K562 (cell line): Measurements from ENCODE around the gene IL1B. TPM values are rescaled to one million over a fixed set of nuclear protein-coding genes. Genes with fewer than 3 reads are reported as not detected.

ENCODE experiments used
- ATAC-seq: fragments of 200-7000 bp; cut with Tn5 transposase; 3 replicates; pipeline ENCODE4 v1.9.1; 2020; ENCODE audit warnings: moderate library complexity
- BruUV-seq: library from RNA; stranded (reverse); fragments of 400-500 nt; replicated peaks from 2 replicates; lab custom pipeline; 2021; lab: Mats Ljungman, UMichigan
- CTCF ChIA-PET: fragments of 300-600 bp; formaldehyde crosslinking; extraction: SDS; loops from one replicate; lab custom pipeline; 2021; ENCODE audit warnings: low intra/inter-chr PET ratio; lab: Yijun Ruan, JAX
- POLR2A ChIA-PET: fragments of 300-600, 350-650 bp; sonication (Branson Sonifier 250); formaldehyde crosslinking; extraction: SDS; loops from one replicate; lab custom pipeline; 2021; ENCODE audit warnings: antibody characterized with exemption, inconsistent platforms; lab: Yijun Ruan, JAX
- DNase-seq, 4 experiments: peaks; one replicate each; pipeline versions ENCODE4 v3.0.0 to v3.0.0-alpha.2; 2011 to 2018; ENCODE audit warnings: low spot score in 3 of 4, mixed read lengths in 3 of 4; ENCODE audit errors: extremely low read depth in 1 of 4
- FAIRE-seq: peaks from 2 replicates; lab custom pipeline; 2011; peaks lifted over from hg19 to GRCh38; lab: Jason Lieb, UNC
- H2AFZ ChIP-seq: 2 replicates; pipeline ENCODE4 v1.6.0; 2011; ENCODE audit warnings: low read depth, low read length, control low read depth, inconsistent platforms
- H3K27ac ChIP-seq: fragments of 200-600 bp; 3 replicates; pipeline ENCODE4 v1.8.0; 2011; ENCODE audit warnings: low read depth, mild to moderate bottlenecking, control low read depth, inconsistent platforms, low read length, moderate library complexity, mixed read lengths; ENCODE audit errors: extremely low read depth
- H3K27me3 ChIP-seq, 2 experiments: fragments of 300-600 bp in 1 of 2; 2 replicates in 1 of 2; 3 replicates in 1 of 2; pipeline versions ENCODE4 v1.6.0 to v1.8.0; 2011; ENCODE audit warnings: inconsistent platforms in 2 of 2, low read length in 2 of 2, mild to moderate bottlenecking in 1 of 2, mixed read lengths in 1 of 2, moderate library complexity in 1 of 2; ENCODE audit not compliant: control insufficient read depth in 2 of 2, insufficient read depth in 2 of 2
- H3K36me3 ChIP-seq: fragments of 300-600 bp; 3 replicates; pipeline ENCODE4 v1.8.0; 2011; ENCODE audit warnings: mild to moderate bottlenecking, low read length, inconsistent platforms; ENCODE audit not compliant: control insufficient read depth, insufficient read depth
- H3K4me1 ChIP-seq, 2 experiments: fragments of 200-600 bp in 1 of 2; replicated peaks in 1 of 2; 2 replicates in 1 of 2; 3 replicates in 1 of 2; pipeline versions ENCODE4 v1.5.1 to v1.8.0; 2011; ENCODE audit warnings: inconsistent platforms in 2 of 2, low read length in 2 of 2, mild to moderate bottlenecking in 1 of 2, mixed read lengths in 1 of 2, moderate library complexity in 1 of 2; ENCODE audit not compliant: control insufficient read depth in 2 of 2, insufficient read depth in 2 of 2
- H3K4me2 ChIP-seq: 2 replicates; pipeline ENCODE4 v1.6.1; 2011; ENCODE audit warnings: low read length, control low read depth, inconsistent platforms, mixed read lengths; ENCODE audit not compliant: insufficient read depth
- H3K4me3 ChIP-seq: fragments of 200-600 bp; sonication (generic), shearing (Covaris generic); 2 replicates; pipeline ENCODE4 v1.5.1; 2016; ENCODE audit warnings: control low read depth, inconsistent platforms
- H3K79me2 ChIP-seq: fragments of 200-600 bp; 3 replicates; pipeline ENCODE4 v1.8.0; 2011; ENCODE audit warnings: low read length, inconsistent platforms; ENCODE audit not compliant: control insufficient read depth, insufficient read depth
- H3K9ac ChIP-seq, 2 experiments: 2 replicates each; pipeline versions ENCODE4 v1.6.0 to v1.6.1; 2011; ENCODE audit warnings: low read depth in 2 of 2, low read length in 2 of 2, control low read depth in 1 of 2, inconsistent platforms in 1 of 2, mild to moderate bottlenecking in 1 of 2, mixed read lengths in 1 of 2; ENCODE audit not compliant: insufficient read depth in 1 of 2
- H3K9me1 ChIP-seq: one replicate; pipeline ENCODE4 v1.6.0; 2011; ENCODE audit warnings: inconsistent platforms, mild to moderate bottlenecking, low read length, moderate library complexity; ENCODE audit not compliant: control insufficient read depth, insufficient read depth
- H3K9me3 ChIP-seq: replicated peaks from 2 replicates; pipeline ENCODE4 v1.5.1; 2011; ENCODE audit warnings: low read depth, low read length, inconsistent platforms; ENCODE audit not compliant: control insufficient read depth, insufficient read depth
- H4K20me1 ChIP-seq: replicated peaks from 2 replicates; pipeline ENCODE4 v1.6.1; 2011; ENCODE audit warnings: low read length, inconsistent platforms, mixed read lengths; ENCODE audit not compliant: control insufficient read depth, insufficient read depth
- ATF7 ChIP-seq: fragments of 450-650 bp; IDR thresholded peaks from 2 replicates; pipeline ENCODE4 v1.7.1; 2014; ENCODE audit warnings: mild to moderate bottlenecking, moderate library complexity
- CBX8 ChIP-seq: fragments of 200-600 bp; sonication (generic); IDR thresholded peaks from 2 replicates; pipeline ENCODE4 v1.6.1; 2012; ENCODE audit warnings: borderline replicate concordance, mixed run types, low read depth, mild to moderate bottlenecking, moderate library complexity, mixed read lengths, low read length, control low read depth, inconsistent platforms; ENCODE audit not compliant: poor library complexity, severe bottlenecking; ENCODE audit errors: extremely low read depth
- HNRNPH1 ChIP-seq: fragments of 200-400 bp; formaldehyde crosslinking; optimal IDR thresholded peaks from 2 replicates; pipeline ENCODE3; 2017; ENCODE audit warnings: low read depth, mild to moderate bottlenecking, low read length, moderate library complexity
- IFI16 ChIP-seq: fragments of 250-450 bp; sonication (Bioruptor Pico); IDR thresholded peaks from 2 replicates; pipeline ENCODE4 v2.1.2; 2022; ENCODE audit warnings: mild to moderate bottlenecking, inconsistent platforms
- JUN ChIP-seq, 2 experiments: sonication (generic) in 1 of 2; formaldehyde crosslinking in 1 of 2; IDR thresholded peaks; 2 replicates each; pipeline versions ENCODE4 v1.6.1 to v1.8.0; 2012 to 2022; ENCODE audit warnings: borderline replicate concordance in 2 of 2, mild to moderate bottlenecking in 2 of 2, improper control_type of control experiment in 1 of 2, low read depth in 1 of 2, low read length in 1 of 2, missing genetic modification reagents in 1 of 2
- KLF1 ChIP-seq: fragments of 450-650 bp; IDR thresholded peaks from 2 replicates; pipeline ENCODE4 v1.6.1; 2016; ENCODE audit warnings: missing genetic modification characterization, missing compliant biosample characterization
- NR2C1 ChIP-seq, 2 experiments: fragments of 450-650 bp; IDR thresholded peaks; 2 replicates each; pipeline ENCODE4 v1.6.1; 2017; ENCODE audit warnings: mild to moderate bottlenecking in 2 of 2, antibody characterized with exemption in 1 of 2, inconsistent platforms in 1 of 2, missing compliant biosample characterization in 1 of 2, missing genetic modification characterization in 1 of 2
- NR2C2 ChIP-seq, 2 experiments: fragments of 200-800 bp in 1 of 2; sonication (Bioruptor generic) in 1 of 2; sonication (generic) in 1 of 2; formaldehyde crosslinking in 1 of 2; IDR thresholded peaks; 2 replicates each; pipeline versions ENCODE4 v1.6.1 to v1.8.0; 2016 to 2022; ENCODE audit warnings: mild to moderate bottlenecking in 1 of 2, missing compliant biosample characterization in 1 of 2, missing genetic modification characterization in 1 of 2, missing genetic modification reagents in 1 of 2
- POLR3G ChIP-seq: IDR thresholded peaks from 2 replicates; pipeline ENCODE4 v1.6.1; 2011; ENCODE audit not compliant: insufficient read length, insufficient replicate concordance; ENCODE audit errors: extremely low read depth
- PTBP1 ChIP-seq: fragments of 200-400 bp; formaldehyde crosslinking; IDR thresholded peaks from 2 replicates; pipeline ENCODE4 v1.6.1; 2017; ENCODE audit warnings: low read depth, low read length
- RBFOX2 ChIP-seq: fragments of 200-400 bp; formaldehyde crosslinking; IDR thresholded peaks from 2 replicates; pipeline ENCODE4 v1.6.1; 2017; ENCODE audit warnings: low read depth, mild to moderate bottlenecking, low read length, moderate library complexity
- RBM39 ChIP-seq: fragments of 200-400 bp; formaldehyde crosslinking; optimal IDR thresholded peaks from 2 replicates; pipeline ENCODE3; 2018; ENCODE audit warnings: low read depth, low read length
- TCFL5 ChIP-seq: fragments of 250-450 bp; sonication (Bioruptor Pico); conservative IDR thresholded peaks from 2 replicates; pipeline ENCODE4 v1.6.1; 2021; ENCODE audit warnings: mild to moderate bottlenecking, moderate library complexity, matching md5 sums
- ZNF3 ChIP-seq: fragments of 250-450 bp; sonication (Bioruptor Pico); IDR thresholded peaks from 2 replicates; pipeline ENCODE4 v1.5.0; 2021; ENCODE audit warnings: mild to moderate bottlenecking, moderate library complexity
- ZNF561 ChIP-seq: fragments of 450-650 bp; formaldehyde crosslinking; conservative IDR thresholded peaks from 2 replicates; pipeline ENCODE4 v1.4.0; 2020; ENCODE audit warnings: mild to moderate bottlenecking, moderate library complexity
- WGBS: fragments of 100-300 bp; shearing (Covaris generic); methylation state at CpG from one replicate; pipeline ENCODE4 v1.1.6; 2016; ENCODE audit warnings: low coverage, mixed read lengths; ENCODE audit not compliant: insufficient coverage; ENCODE audit errors: missing lambda C conversion rate; 5-methylcytosine and 5-hydroxymethylcytosine counted together
- in situ Hi-C: fragments of 300-500 bp; cut with MboI; formaldehyde crosslinking; loops from 4 replicates; pipeline ENCODE4 v1.15.0; 2018; ENCODE audit warnings: inconsistent platforms, mixed read lengths
- intact Hi-C: fragments of 100-400 bp; cut with micrococcal nuclease; formaldehyde crosslinking; loops from 2 replicates; pipeline ENCODE4 v1.14.2; 2022
- polyA plus RNA-seq, 8 experiments: library from polyadenylated mRNA; depleted of rRNA in 4 of 8; stranded (reverse) in 5 of 8; unstranded in 3 of 8; fragments of >200 nt; fragmentation: Nextera tagmentation in 2 of 8; fragmentation: Illumina TruSeq in 1 of 8; extraction: Ambion mirVana in 2 of 8; extraction: Trizol in 1 of 8; gene quantifications; 2 replicates each; pipeline versions ENCODE4 v1.2.1 to v1.2.3, GENCODE V29; 2011 to 2014; ENCODE audit warnings: inconsistent platforms in 1 of 8, missing spikeins in 1 of 8
- total RNA-seq, 7 experiments: library from RNA; depleted of rRNA in 6 of 7; stranded (reverse); fragments of >200 nt in 6 of 7; fragmentation: Illumina TruSeq in 2 of 7; extraction: Trizol in 2 of 7; gene quantifications; 2 replicates each; pipeline versions ENCODE4 v1.2.1 to v1.2.3, GENCODE V29; 2011 to 2021; ENCODE audit warnings: low replicate concordance in 1 of 7
- TF ChIP-seq, protein P1 (sequence below), 2 experiments: fragments of 250-450 bp in 1 of 2; fragments of 450-650 bp in 1 of 2; sonication (Bioruptor Pico) in 1 of 2; IDR thresholded peaks; 2 replicates each; pipeline versions ENCODE4 v1.6.1 to v1.8.0; 2016 to 2021; ENCODE audit warnings: mild to moderate bottlenecking in 2 of 2, moderate library complexity in 2 of 2, missing compliant biosample characterization in 1 of 2, missing genetic modification characterization in 1 of 2
- TF ChIP-seq, protein P2 (sequence below): sonication (generic); formaldehyde crosslinking; IDR thresholded peaks from 2 replicates; pipeline ENCODE4 v1.8.0; 2022; ENCODE audit warnings: missing genetic modification reagents, mild to moderate bottlenecking, borderline replicate concordance

IL1B gene
- total and polyA plus RNA-seq, 9 of the 15 experiments (the other 6 are each of a cell fraction or from before 2014, with no cell fraction given): 0.29 TPM; not detected in 8

DNA sequence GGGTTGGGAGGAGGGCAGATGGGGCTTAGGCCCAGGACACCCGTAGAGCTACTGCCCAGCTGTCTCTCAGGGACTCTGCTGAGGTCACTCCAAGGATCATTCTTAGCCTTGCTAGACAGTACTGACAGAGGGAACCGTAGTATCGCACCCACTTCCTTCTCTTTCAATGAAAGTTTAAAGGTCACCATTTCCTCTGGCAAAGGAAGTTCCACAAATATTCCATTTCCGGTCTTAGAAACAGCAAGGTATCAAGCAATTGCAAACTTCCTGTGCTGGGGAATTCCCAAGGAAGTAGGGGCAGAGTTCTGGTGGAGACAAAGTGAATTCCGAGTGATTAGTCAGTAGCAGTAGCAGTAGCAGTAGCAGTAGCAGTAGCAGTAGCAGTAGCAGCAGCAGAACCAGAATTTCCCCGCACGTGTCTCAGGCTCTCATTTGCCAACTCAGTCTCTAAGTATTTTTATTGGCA lies 24.7 kb downstream of the IL1B start (continued):
- no peak for TF ChIP-seq IFI16 (CRISPR knock-in tag)
- TF ChIP-seq NR2C1 (IDR thresholded peaks at IDR 0.05): peak; percentile 44
- peak; percentile 71 for TF ChIP-seq NR2C1 (tag; IDR thresholded peaks at IDR 0.05)
- no peak for TF ChIP-seq PTBP1
- TF ChIP-seq, protein P1, sequence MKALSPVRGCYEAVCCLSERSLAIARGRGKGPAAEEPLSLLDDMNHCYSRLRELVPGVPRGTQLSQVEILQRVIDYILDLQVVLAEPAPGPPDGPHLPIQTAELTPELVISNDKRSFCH (CRISPR knock-in tag; IDR thresholded peaks at IDR 0.05): no peak
- TF ChIP-seq, protein P1 (tag; IDR thresholded peaks at IDR 0.05): no peak
- no peak for TF ChIP-seq POLR3G
- no peak for TF ChIP-seq CBX8
- no peak for TF ChIP-seq NR2C2 (CRISPR knock-in tag; IDR thresholded peaks at IDR 0.05)
- peak; percentile 17; the same call in 1 of the 2 replicates for TF ChIP-seq NR2C2 (tag; IDR thresholded peaks at IDR 0.05)
- TF ChIP-seq, all 486 proteins: peak for 5

DNA sequence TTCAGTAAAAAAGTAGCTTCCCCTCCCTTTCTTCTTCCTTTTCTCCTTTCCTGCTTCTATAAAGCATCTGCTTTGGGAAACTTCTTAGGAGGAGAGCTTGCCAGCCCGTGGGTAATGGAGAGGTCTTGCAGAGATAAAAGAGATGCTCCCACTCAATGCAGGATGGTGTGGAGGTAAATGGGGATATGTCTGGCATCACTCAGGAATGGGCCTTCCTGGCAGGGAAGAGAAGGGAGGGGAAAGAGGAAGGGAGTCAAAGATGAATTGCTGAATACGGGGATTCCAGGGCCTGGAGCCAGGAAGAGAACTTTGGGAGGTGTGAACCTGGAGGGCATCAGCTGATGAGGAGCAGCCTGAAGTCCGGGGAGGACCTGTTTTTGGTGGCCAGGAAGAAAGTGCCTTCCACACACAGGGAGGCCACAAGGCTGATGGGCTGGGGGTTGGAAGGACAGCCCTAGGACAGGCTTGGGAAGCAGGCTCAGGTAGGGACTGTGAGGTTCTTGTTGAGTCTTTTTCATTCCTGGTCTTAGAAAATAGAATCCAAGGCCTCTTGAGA lies 25.2 kb downstream of the IL1B start:
- H4K20me1 ChIP-seq: no peaks in the 10 kb centered on the region
- DNase-seq: no peak
- intact Hi-C loops (no loop called here), in situ Hi-C loops (no loop called here)
- H3K4me3 ChIP-seq: no peak overlapping the region
- WGBS: 45% methylated on average over 3 of the region's 3 CpGs
- no peaks in the 10 kb centered on the region for H3K27me3 ChIP-seq
- H3K36me3 ChIP-seq: no peaks in the 10 kb centered on the region
- no peaks in the 10 kb centered on the region for H3K79me2 ChIP-seq
- BruUV-seq: no TSS peak
- peak overlapping the region; percentile 85 for H2AFZ ChIP-seq
- H3K9me1 ChIP-seq: no peaks in the 10 kb centered on the region
- no peak for ATAC-seq
- no peak for FAIRE-seq
- no peak overlapping the region for H3K27ac ChIP-seq
- peaks cover 0 to 29% of the 10 kb centered on the region in 2 experiments; a peak in 3 of 5 replicates for H3K4me1 ChIP-seq
- no peak overlapping the region for H3K4me2 ChIP-seq
- ChIA-PET CTCF (no interaction called here), POLR2A (no interaction called here)
- no peaks in the 10 kb centered on the region for H3K9me3 ChIP-seq
- peak overlapping the region in 1 of 2 experiments; percentile 43; a peak in 1 of 4 replicates for H3K9ac ChIP-seq
- TF ChIP-seq RBM39: no peak
- TF ChIP-seq ZNF561: no peak
- no peak for TF ChIP-seq ATF7
- TF ChIP-seq JUN (IDR thresholded peaks at IDR 0.05; ENCODE audit: borderline replicate concordance, low read depth, low read length): no peak
- TF ChIP-seq JUN (CRISPR knock-in tag; IDR thresholded peaks at IDR 0.05; ENCODE audit: borderline replicate concordance): no peak
- no peak for TF ChIP-seq HNRNPH1
- TF ChIP-seq TCFL5: no peak
- TF ChIP-seq, protein P2, sequence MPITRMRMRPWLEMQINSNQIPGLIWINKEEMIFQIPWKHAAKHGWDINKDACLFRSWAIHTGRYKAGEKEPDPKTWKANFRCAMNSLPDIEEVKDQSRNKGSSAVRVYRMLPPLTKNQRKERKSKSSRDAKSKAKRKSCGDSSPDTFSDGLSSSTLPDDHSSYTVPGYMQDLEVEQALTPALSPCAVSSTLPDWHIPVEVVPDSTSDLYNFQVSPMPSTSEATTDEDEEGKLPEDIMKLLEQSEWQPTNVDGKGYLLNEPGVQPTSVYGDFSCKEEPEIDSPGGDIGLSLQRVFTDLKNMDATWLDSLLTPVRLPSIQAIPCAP (CRISPR knock-in tag): no peak
- TF ChIP-seq RBFOX2: no peak
- no peak for TF ChIP-seq KLF1 (tag)
- TF ChIP-seq ZNF3 (CRISPR knock-in tag): no peak
